Measurements from ENCODE around the gene THPO.

The THPO gene

DNA sequence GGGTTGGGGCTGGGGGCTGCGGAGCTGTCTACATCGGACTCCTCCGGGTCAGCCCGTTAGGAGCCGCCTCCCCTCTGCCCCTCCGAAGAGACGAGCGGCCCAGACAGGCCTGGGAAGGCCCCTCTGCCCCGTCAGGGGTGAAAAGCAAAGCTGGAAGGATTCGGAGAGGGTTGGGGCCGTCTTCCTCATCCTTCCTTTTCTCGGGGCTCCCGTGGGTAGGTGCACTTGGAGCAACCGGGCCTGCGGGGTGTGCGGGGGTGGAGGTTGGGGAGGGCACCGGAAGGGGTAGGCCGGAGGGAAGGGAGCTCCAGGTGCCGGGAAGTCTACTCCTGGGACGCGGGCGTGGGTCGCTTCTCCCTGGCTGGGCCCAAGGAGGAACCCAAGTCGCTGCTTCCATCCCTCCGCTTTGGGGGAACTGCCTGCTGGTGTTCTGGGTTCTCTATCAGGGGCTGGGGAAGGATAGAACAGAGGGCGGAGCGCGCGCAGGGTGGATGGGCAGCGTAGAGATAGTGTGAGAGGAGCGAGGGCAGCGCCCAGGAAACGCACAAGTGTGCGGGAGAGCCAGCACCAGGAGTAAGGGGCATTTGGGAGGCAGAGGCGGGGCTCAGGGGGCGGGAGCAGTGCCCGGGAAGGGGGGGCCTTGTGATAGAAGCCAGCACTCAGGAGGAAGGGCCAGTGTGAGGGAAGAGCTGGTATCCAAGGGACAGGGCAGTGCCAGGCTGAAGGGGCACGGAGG lies 15.9 kb downstream of the THPO start:
- peak; percentile 87 for DNase-seq

DNA sequence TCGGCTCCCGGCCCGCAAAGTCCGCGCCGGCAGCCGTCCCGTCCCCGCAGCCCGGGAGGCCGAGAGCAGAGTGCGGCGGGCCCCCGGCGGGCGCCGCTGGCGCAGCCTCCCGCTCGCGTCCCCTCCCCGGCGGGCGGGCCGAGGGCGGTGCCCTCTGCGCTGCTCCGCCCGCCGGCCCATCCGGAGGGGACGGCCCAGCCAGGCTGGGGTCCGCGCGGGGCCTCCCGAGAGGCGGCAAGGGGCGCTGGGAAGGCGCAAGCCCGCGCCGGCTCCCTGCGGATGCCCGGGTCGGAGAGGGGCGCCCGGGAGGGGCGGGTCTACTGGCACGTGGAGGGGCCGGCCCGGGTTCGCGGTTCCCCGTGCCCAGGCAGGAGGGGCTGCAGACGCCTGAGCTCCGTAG lies 16.5 kb downstream of the THPO start, which contains the start of the genes CLCN2 and POLR2H:
CLCN2 (minus strand) TSS at position 74 of the 400 bp plus-strand sequence. CDS start 126 bp downstream, outside the sequence.
POLR2H (plus strand) TSS at position 179 of the 400 bp plus-strand sequence. CDS start 1,783 bp downstream, outside the sequence.
- no peak for DNase-seq

DNA sequence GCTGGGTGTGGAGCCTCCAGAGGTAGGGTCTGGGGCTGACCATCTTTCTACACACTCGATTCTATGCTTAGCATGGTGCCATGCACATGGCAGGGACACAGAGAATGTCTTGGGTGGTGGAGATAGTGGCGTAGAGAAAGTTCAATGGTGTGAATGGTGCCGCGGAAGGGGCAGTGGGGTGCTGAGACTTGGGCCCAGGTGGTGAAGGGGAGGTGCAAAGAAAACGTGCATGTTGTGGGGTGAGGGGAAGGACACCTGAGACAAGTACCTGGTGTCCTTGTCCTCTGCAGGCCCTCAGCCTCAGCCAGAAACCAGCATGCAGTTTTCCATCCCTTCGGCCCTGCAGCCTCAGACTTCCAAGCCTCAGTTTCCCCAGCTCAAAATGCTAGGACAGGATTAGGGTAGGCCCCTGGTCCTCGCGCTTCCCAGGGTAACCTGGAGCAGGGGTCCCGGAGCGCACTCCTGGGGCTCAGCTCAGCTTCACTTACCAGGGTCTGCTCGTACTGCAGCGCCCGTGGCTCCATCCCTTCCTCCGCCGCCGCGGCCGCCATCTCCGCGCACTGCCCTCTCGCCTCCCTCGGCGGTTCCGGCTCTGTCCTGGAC lies 17.0 kb downstream of the THPO start:
- DNase-seq, result no peak

DNA sequence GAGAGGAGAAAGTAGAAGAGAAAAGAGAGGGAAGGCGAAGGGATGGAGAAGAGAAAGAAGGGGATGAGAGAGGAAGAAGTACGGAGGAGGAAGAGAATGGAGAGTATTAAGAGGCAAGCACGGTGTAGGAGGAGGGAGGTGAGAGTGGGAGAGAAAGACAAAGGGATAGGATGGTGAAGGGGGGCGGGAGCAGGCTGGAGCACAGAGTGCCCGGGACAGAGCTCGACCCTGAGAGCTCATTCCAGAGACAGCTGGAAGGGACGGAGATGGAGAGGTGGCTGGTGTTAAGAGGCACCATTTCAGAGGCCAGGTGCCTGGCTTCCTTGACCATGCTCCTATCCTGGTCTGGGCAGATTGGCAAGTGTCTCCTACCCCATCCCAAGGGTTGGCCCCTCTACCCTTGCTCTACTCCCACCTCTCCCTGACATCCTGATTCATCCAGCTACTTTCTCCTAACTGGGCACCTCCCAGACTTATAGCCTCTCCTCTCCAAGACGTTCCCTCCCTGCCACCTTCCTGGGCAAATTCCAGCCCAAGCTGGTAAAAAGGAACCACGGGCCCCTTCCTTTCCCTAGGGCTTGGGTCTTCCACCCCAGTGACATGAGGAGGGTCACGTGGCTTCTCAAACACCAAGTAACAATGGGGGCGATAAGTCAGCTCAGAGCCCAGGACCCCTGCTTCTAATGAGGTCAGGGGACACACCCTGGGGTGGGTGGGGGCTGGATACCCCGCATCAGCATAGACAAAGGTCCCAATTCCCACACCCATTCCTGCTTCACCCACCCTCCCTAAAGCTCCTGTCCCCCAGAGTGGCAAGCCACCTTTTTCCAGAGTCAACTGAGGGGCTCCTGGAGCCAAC lies 17.7 kb downstream of the THPO start:
- peak; percentile 42 for DNase-seq

DNA sequence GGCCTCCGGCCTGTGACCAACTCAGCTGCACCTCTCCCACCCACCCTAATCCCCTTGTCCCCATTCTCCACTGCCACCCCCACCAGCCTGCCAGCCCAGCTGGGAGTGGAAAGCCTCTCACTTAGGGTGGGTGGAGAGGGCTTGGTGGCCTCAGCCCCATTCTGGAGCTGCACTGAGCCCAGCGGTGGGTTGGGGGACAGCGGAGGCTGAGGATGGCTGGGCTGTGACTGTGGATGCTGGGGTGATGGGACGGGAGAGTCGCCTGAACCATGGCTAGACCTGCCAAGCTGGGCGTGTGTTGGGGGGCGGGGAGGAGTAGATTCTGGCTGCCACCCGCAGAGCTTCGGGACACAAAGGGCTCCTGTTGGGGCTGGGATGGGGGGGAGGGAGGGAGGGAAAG lies 18.4 kb downstream of the THPO start:
- DNase-seq, result no peak

DNA sequence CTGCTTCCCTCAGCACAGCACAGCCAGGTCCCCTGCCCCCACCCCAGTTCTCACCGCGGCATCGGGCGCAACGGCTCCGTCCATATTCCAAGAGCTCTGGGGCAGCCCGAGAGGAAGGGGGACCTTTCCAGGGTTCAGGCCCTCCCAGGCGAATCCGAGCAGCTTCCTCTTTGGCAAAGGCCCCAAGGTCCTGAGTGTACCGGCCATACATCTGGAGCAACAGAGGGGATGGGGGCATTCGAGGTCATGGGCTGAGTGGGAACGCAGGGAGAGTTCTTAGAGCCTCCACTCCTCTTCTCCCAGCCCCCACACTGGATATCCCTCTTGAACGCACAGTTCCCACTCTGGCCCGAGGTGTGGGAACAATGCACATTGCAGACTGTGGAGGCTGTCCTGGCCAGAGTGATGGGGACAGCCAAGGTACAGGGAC lies 19.1 kb downstream of the THPO start:
- no peak for DNase-seq

DNA sequence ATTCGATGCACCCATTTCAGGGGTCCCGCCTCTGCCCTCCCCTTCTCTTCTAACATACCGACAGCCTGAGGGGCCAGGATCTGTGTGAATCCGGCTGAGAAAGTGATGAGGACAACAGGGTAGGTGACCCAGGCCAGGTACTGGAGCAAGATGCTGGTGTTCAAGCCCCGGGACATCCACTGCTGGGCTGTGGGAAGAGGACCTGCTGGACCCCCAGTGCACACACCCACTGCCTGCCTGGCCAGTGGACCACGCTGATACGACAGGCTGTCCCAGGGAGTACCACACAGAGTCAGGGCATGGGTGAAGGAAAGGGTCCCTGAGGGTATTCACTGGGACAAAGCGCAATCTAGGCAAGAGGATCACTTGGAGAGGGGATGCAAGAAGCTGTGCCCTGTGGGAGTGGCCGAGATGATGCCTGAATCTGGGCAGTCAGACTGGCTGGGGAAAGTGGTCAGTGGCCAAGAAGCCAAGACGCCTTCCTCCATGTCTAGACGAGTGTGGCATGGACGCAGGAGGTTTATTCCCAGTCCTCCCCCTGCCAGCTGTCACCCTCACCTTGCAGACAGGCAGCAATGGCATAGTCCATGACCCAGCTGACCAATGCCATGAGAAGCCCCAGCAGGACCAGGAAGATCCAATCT lies 19.8 kb downstream of the THPO start:
- no peak for DNase-seq

DNA sequence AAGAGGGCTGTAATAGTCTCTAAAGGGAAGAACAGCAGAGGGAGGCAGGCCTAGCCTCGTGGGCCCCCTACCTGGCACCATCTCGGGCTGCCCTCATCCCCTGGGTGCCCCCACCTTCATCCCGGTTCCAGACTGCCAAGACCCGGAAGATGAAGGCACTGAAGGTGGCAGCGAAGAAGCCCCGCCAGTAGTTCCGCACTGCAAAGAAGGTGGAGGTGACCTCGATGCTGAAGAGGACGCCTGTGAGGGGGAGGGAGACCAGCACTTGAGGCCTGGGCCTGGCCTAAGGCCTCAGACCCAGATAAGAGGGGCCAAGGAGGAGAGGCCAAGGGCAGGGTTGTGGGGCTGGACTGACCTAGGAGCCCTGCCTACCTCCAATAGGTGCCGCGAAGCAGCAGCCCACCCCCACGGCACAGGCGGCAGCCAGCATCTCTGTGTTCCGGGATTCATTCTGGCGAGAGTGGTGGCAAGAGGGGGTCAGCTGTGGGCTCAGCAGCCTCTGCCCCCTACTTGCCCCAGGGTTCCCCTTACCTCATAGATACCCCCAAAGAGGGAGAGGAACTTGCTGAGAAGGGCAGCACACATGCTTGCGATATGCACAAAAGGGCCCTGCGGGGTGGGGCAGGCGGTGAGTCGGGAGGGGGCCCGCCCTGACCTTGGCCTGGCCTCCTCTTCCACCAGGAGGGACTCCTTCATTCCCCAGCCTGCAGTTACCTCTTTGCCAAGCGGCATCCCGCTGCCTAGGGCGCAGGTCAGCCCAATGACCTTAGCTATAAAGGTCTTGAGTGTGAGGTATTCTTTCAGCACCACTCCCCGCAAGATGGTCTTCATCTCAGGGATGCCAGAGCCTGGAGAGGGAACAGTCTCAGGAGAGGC lies 20.5 kb downstream of the THPO start:
- DNase-seq, result no peak

DNA sequence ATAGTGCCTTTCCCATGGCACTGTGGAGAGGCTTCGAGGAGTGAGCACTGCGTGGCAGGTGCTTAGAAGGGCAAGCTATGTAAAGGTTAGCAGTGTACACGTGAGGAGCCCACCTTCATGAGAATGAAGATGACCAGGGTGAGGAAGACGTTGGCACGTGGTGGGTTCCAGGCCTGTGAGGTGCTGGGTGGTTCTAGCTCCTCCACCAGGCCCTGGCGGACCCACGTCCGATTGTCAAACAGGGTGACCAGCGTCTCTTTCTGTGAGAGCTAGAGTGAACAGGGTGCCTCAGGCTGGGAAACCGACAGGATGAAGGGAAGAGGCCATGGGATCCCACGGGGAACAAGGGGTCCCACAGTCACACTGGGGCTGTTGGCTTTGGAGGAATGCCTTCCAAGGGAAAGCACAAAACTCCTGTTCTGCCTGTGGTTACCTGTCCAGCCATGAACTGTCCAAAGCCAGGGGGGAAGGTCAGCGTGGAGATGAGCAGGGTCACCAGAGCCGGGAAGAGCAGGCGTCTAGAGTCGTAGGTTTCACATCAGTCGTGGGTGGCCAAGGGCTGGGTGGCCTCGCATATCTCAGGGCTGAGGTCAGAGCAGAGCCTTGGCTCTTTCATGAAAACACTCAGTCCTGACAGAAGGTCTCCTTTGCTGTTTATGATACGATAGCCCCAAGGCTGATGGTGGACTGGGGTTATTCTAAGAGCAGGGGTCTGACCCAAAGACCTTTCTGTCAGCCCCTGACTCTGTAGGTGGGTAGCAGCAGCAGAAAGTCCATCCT lies 22.6 kb downstream of the THPO start:
- DNase-seq, result no peak

DNA sequence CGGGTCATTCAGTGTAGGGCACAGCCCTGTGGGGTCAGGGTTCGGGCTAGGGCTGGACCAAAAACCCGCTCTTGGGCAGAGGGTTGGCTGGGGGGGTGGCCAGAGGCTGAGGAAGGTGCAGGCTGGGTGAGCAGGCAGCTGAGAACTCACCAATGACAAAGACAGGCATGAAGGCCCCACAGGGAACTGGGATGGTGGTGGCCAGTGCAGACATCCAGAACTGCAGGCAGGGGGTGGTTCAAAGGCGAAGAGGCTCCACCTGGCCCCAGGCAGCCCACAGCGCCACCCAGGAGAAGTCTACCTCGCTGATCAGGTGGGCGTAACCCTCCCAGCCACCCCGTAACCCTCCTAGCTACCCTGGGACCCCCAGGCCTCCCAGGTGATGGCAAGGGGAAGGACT lies 23.3 kb downstream of the THPO start:
- DNase-seq, result no peak

DNA sequence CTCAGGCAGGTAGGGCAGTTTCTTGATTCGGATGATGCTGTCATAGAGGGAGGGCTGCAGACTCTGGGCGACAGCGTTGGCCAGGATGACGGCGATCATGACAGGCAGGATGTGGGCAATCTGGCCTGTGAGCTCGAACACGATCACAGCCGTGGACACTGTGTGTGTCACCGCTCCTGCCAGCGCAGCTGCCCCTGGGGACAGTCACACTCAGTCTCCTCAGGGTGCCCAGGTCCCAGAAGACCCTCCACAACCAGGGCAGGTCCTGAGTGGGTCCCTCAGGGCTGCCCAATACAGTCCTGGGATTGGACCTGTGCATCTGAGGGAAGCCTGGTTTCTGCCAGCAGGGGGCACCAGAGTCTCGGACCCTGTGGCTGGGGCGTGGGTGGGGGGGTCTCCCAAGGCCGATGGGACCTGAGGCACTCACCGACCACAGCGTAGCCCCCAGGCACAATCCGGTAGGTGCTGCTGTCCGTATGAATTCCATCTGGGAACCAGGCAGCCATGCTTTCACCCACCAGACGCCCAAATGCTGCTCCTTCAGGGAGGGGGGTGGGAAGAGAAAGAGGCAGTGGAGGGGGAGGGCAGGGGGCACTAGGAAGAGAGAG lies 23.8 kb downstream of the THPO start:
- peak; percentile 69 for DNase-seq

DNA sequence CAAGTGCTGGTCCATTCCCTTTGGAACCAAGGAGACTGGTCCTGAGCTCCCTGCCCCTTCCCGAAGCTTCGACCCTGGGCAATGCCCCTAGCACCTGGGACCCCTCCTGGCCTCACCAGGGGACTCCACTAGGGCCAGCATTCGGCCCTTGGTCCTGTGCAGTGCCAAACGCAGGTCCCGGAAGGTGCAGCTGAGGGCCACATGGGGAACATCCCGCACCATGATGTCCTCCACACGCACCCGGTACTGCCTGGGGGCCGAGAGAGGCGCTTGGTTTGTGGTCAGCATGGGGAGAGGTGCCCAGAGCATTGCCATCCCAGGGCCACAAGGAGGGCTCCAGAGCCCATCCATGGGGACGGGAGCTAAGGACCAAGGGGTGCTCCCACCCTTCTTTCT lies 24.5 kb downstream of the THPO start:
- no peak for DNase-seq

DNA sequence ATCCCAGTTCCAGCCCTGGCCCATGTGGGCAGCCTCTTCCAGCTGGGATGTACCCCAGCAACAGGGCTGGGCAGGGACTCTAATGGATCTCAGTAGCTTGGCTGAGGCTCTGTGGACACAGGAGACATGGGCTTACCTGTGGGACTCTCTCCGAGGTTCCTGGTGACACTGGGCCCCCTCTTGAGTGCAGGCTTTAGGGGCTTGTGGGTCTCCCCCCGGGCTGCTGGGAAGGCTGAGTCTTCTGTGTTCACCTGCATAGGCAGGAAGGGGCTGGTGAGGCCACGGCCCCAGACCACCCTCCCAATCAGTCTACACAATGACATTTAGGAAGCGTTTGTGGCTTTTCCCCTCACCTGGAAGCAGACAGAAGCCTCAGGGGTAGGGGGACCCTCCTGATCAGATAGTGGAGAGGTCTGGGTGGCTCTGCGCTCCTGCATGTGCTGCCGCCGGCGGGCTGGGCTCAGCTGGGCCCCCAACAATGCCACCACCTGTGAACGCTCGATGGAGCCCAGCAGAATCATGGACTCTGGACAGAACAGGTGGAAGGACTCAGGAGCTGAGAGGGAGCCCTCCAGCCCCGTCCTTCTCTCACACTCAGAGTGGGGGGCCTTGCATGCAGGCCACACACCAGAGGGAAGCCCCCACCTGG lies 25.0 kb downstream of the THPO start:
- no peak for DNase-seq

DNA sequence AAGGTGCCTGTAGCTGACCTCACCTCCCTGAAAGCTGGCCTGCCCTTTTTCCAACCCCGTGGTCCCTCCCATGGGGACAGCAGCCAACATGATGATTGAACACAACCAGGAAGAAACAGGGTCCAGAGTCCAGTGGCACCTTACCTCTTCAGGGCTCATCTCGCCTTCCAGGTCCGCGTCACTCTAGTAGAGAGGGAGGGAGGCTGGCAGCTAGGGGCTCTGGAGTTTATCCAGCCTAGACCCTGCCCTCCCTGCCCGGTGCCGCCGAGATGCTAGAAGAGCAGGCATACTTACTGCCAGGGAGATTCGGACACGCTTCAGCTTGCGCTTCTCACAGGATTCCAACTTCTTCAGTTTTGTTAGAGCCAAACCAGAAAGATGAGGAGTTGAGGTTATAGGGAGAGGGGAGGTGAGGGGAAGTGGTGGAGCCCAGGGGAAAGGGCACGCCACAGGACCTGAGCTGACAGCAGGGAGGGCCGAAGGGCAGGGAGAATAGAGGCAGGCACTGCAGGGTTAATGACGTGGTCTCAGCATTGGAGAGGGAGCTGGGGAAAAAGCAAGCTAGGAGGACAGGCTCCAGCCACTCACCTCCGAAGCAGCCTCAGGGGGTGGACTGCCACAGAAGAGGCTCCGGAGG lies 25.7 kb downstream of the THPO start:
- no peak for DNase-seq

DNA sequence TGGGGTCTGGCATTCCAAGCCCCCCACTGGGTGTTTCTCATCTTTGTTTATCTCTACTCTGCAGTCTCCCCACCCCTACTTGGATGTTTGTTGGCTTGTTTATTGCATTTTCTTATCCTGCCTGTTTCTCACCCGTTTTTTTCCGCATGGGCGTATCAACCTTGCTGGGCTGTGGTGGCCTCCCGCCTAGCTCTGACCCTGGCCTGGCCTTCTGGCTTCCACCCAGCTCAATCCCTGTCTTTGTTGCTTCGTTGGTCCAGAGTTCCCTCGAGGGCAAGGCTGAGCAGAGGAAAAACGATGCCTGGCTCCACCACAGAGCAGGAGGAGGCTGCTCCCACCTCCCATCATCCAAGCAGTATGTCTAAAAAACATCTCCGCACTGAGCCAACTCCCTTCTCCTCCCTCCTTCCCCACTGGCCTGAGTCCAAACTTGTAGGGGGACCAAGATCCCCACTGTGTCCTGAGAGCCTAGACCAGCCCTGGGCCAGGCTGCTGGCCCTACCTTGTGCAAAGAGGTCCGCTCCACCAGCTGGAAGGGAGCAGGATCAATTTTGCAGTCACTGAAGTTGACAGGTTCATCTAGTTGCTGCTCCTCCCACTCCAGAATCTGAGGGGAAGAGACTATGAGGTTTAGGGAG lies 26.4 kb downstream of the THPO start:
- DNase-seq, result peak; percentile 35

DNA sequence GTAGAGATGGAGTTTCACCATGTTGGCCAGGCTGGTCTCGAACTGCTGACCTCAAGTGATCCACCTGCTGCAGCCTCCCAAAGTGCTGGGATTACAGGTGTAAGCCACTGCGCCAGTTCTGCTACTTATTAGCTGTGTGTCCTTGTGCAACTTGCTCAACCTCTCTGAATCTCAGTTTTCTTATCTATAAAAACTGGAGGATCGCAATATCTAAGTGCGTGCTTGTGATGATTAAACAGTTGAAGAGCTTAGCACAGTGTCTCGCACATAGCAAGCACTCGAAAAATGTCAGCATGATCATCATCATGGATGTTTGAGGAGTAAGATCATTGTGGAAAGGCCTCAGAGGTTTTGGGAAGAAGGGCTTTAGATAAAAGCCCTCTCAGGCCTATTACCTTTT lies 27.4 kb downstream of the THPO start:
- DNase-seq, result no peak

DNA sequence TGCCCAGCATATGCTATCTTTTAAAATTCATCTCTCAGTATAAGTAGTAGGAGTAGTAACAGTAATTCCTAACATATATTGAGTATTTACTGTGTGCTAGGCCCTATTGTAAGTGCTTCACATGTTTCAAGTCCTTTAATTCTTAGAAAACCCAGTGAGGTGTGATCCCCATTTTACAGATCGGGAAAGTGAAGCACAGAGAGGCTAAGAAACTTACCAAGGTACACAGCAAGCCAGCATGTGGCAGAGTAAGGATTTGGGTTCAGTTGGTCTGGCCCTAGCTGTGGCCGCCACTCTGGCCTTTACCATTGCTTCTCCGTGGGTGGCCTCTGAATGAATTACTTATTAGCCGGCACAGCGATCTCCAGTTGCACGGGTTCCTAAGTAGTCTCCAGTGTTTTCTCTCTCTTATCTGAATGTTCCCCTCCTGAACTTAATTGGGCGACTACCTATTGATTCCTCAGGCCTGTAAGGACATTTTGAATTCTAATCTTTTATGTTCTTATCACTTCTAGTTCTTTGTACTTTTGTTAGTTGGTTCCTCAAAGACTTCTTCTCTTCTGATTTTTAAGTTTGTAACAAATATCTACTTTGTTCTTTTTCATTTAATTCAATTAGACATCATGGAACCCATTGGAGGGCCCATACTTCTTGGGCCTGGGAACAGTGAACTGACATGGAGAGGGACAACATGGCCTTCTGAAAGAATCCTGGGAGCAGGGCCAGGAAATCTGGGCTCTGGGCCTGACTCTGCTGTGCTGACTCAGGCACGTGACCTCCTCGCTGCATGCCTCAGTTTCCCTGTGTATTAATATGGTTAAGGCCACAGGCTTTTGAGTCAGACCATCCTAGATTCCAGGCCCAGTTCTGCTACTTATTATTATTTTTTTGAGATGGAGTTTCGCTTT lies 28.2 kb downstream of the THPO start:
- DNase-seq, result no peak

DNA sequence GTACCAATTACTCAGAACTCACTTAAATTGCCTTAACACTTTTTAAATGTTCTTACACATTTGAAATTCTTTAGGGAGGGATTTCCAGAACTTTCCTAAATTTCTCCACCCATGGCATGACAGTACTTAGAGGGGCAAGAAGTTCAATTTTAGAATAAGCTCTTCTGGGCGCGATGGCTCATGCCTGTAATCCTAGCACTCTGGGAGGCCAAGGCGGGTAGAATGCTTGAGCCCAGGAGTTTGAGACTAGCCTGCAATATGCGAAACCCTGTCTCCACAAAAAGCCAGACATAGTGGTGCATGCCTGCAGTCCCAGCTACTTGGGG lies 30.0 kb downstream of the THPO start:
- DNase-seq, result no peak
